ENCODE measurements around the gene AFG3L2.
A peak's percentile ranks its signal among the peaks of the same experiment; 100 is the strongest.
"Not testable (repeated sequence)": the region's sequence is repeated elsewhere in the genome, so short reads cannot be mapped to it uniquely, and the experiment has no call there.

AFG3L2 gene

DNA sequence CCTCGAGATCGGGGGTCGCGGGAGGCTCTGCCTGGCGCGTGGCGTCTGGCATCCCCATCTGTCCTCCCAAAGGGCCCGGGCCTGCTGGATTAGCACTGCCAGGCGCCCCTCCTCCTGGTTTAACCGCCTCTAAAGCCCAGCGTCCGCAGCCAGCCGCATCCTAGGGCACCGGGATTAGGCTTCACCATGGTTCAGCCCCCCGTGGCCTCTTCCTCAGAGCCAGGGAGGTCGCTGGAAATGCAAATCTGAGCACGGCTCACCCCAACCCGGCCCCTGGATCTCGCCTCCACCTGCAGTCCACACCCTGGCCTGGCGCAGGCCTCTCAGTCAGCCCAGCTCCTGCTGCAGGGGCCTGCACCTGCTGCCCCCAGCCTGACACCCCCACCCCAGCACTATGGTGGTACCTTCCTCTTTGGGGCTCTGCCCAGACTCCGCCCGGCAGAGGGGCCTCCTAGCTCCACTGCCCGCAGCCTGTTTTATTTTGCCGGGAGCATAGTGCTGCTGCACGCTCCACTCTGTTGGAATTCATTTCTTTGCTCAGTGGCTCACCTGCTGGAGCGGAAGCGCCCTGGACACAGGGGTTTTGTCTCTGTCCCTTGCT, 43.9 kb upstream of the AFG3L2 start:
- no peak for DNase-seq (ENCODE audit: low read depth)
- TF ChIP-seq, protein P1, sequence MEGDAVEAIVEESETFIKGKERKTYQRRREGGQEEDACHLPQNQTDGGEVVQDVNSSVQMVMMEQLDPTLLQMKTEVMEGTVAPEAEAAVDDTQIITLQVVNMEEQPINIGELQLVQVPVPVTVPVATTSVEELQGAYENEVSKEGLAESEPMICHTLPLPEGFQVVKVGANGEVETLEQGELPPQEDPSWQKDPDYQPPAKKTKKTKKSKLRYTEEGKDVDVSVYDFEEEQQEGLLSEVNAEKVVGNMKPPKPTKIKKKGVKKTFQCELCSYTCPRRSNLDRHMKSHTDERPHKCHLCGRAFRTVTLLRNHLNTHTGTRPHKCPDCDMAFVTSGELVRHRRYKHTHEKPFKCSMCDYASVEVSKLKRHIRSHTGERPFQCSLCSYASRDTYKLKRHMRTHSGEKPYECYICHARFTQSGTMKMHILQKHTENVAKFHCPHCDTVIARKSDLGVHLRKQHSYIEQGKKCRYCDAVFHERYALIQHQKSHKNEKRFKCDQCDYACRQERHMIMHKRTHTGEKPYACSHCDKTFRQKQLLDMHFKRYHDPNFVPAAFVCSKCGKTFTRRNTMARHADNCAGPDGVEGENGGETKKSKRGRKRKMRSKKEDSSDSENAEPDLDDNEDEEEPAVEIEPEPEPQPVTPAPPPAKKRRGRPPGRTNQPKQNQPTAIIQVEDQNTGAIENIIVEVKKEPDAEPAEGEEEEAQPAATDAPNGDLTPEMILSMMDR (IDR thresholded peaks at IDR 0.05; ENCODE audit: control insufficient read depth, extremely low read depth, insufficient read depth) = no peak
- no peak overlapping the region for H3K4me3 ChIP-seq (ENCODE audit: low read depth, low read length)

GRCh38 chr18:12417687-12418086, 40.7 kb upstream of the AFG3L2 start:
- H3K4me3 ChIP-seq (ENCODE audit: low read depth, low read length) = no peak overlapping the region
- no peak for DNase-seq (ENCODE audit: low read depth)
- TF ChIP-seq, protein P1 (IDR thresholded peaks at IDR 0.05; ENCODE audit: control insufficient read depth, extremely low read depth, insufficient read depth) = no peak

GRCh38 chr18:12416098-12416729, 39.2 kb upstream of the AFG3L2 start:
- no peak for DNase-seq (ENCODE audit: low read depth)
- TF ChIP-seq, protein P1 (IDR thresholded peaks at IDR 0.05; ENCODE audit: control insufficient read depth, extremely low read depth, insufficient read depth) = no peak

GRCh38 chr18:12411456-12411855, 34.4 kb upstream of the AFG3L2 start:
- H3K4me3 ChIP-seq (ENCODE audit: low read depth, low read length) = no peak overlapping the region
- DNase-seq (ENCODE audit: low read depth) = no peak
- TF ChIP-seq, protein P1 (IDR thresholded peaks at IDR 0.05; ENCODE audit: control insufficient read depth, extremely low read depth, insufficient read depth) = no peak

More at GRCh38 chr18:12416098-12416729, 39.2 kb upstream of the AFG3L2 start:
- H3K4me3 ChIP-seq (ENCODE audit: low read depth, low read length) = no peak overlapping the region

GRCh38 chr18:12410747-12411146, 33.7 kb upstream of the AFG3L2 start:
- peak; percentile 70 for DNase-seq (ENCODE audit: low read depth)
- H3K4me3 ChIP-seq (ENCODE audit: low read depth, low read length) = not testable (repeated sequence)

DNA sequence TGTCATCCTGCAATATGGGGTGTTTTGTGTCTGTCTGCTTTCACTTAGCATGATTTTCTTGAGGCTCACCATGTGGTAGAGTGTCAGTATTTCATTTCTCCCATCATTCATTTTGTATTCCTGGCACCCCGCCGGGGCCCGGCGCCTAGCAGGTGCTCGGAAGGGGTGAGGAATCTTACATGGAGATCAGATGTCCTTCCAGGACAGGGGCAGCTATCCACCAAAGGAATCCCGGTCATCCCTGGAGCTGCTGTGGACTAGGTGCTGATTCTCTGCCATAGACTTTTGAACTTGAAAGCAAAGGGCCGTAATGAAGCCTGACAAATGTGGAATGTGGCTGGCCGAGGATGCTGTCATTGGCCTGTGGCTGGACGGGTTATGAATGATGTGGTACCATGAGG, 33.1 kb upstream of the AFG3L2 start:
- no peak overlapping the region for H3K4me3 ChIP-seq (ENCODE audit: low read depth, low read length)
- DNase-seq (ENCODE audit: low read depth) = no peak
- TF ChIP-seq, protein P1 (IDR thresholded peaks at IDR 0.05; ENCODE audit: control insufficient read depth, extremely low read depth, insufficient read depth) = no peak

DNA sequence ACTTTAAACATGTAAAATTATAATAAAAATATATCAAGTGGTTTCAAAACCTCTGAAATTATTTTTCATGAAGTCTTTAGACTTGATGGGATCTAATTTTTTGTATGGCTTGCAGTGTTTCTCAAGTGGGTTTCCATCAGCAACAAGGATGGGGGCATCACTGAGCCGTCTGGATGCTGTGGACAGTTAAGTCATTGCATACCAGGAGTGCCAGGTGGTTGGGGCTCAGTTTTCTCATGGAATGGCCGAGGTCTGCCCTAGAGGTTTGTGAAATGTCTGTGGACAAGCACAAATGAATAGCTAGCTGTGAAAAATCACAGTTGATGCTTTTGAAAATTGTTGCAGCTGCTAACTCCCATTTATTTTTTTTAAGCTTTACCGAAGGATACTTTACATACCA, 32.4 kb upstream of the AFG3L2 start:
- DNase-seq (ENCODE audit: low read depth) = no peak
- H3K4me3 ChIP-seq (ENCODE audit: low read depth, low read length) = no peak overlapping the region
- TF ChIP-seq, protein P1 (IDR thresholded peaks at IDR 0.05; ENCODE audit: control insufficient read depth, extremely low read depth, insufficient read depth) = no peak
